GM12874 (cell line): ENCODE data around the gene LRCH3.

Experiments used
- CTCF ChIP-seq: IDR thresholded peaks from 2 replicates; pipeline ENCODE4 v1.5.1; 2011; ENCODE audit warnings: low read depth, mild to moderate bottlenecking, control low read depth, low read length, moderate library complexity; ENCODE audit not compliant: insufficient read depth

The LRCH3 gene

GRCh38 chr3:197907196-197907595 lies 116.1 kb downstream of the LRCH3 start:
- TF ChIP-seq CTCF, result no peak

GRCh38 chr3:197908957-197909701 lies 118.1 kb downstream of the LRCH3 start:
- TF ChIP-seq CTCF, result no peak

- TF ChIP-seq CTCF, result no peak
These were observed 121.9 kb downstream of the LRCH3 start for GRCh38 chr3:197912741-197913476.

- no peak for TF ChIP-seq CTCF
These were observed 122.8 kb downstream of the LRCH3 start for GRCh38 chr3:197913641-197914380.

GRCh38 chr3:197926418-197926817 lies 135.4 kb downstream of the LRCH3 start:
- TF ChIP-seq CTCF, result peak; percentile 28; the same call in 1 of the 2 replicates

- no peak for TF ChIP-seq CTCF
These were observed 145.8 kb downstream of the LRCH3 start for GRCh38 chr3:197936819-197937384.
